Putamen (tissue), 1 donor: ENCODE data around the gene LTO1.

ENCODE experiments used
- DNase-seq: peaks from one replicate; pipeline ENCODE4 v3.0.0-alpha.2; 2016; ENCODE audit warnings: low spot score

The LTO1 gene

DNA sequence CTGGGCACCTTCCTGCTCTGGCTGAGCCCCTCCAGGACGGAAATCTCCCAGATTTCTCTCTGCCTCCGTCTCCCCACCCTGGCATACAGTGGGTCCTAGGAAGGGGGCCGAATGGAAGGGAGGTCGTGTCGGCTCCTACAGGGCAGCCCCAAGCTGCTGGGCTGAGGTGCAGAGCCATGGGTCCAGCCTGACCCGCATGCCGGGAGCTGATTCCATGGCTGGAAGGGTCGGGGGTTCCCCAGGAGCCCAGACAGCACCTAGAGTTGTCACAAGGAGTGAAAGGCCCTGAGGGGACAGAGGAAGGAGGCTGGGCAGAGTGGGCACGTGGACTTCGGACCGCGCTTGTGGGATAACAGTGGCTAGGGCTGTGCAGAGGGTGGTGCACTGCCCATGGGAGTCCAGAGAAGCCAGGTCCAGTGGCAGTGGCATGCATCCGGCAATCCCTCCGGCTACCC, 17.7 kb downstream of the LTO1 start:
- DNase-seq = no peak

DNA sequence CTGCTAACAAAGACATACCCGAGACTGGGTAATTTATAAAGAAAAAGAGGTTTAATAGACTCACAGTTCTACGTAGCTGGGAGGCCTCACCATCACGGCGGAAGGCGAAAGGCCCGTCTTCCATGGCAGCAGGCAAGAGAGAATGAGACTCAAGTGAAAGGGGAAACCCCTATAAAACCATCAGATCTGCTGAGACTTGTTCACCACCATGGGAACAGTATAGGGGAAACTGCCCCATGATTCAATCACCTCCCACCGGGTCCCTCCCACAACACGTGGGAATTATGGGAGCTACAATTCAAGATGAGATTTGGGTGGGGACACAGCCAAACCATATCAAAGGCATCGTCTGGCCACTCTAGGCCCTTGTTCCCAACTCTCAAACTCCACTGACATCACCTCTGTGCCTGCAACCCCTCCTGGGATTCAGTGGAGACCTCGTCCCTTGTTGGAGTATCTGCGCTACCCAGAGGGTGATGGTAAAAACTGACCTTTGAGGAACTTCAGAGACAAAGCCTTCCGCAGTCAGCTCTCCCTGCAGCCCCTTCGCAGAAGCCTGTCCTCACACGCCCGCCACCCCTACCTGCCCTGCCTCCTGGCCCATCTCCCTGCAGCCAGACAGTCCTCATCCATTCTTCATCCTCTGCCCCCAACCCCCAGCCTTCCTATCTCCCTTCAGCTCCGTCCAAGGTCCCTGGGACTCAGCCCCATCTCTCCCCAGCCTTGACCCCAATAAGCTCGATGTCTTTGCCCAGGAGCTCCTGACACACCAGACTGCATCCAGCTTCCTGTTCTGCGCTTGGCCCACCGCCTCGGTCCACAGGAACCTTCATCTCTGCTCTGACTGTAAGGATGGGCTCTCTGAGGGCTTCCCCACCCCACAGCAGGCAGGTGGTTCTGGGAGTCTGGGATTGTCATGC, 18.4 kb downstream of the LTO1 start:
- DNase-seq = no peak

- DNase-seq = no peak
Measured at GRCh38 chr11:69655479-69656428, 19.4 kb downstream of the LTO1 start.

DNA sequence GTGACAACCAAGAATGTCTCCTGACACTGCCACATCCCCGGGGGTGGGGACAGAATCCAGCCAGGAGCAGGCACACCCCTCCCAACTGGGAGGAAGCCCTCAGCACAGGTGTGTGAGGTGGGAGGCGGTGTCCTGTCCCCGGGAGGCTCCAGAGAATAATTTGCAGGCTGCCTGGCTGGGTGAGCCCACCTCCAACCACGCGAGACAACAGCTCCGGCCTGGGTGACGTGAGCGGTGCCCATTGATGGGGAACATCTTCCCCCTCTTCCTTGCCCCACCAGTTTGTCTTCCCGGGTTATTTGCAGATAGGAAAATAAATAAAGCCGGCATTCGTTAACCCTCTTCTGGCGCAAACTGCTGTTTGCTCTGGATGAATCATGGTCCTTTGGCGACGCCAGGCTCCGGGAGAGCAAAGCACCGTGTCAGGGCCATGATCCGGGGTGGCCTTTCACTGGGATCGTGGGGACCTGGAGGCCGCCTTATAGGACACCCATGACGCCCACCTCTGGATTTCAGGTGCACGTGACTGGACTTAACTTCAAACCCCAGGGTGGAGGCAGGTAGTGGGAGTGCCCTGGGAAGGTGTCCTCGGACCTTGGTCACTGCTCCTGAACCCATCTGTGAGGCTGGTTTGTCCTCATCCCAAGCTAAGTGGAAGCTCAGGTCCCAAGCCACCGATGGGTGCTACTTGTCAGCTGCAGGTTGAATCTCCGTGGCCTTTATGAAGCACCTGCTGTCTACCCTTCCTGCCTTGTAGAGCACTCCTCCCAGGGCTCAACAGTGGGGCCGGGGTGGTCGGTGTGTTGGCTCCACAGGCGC, 20.3 kb downstream of the LTO1 start:
- no peak for DNase-seq

DNA sequence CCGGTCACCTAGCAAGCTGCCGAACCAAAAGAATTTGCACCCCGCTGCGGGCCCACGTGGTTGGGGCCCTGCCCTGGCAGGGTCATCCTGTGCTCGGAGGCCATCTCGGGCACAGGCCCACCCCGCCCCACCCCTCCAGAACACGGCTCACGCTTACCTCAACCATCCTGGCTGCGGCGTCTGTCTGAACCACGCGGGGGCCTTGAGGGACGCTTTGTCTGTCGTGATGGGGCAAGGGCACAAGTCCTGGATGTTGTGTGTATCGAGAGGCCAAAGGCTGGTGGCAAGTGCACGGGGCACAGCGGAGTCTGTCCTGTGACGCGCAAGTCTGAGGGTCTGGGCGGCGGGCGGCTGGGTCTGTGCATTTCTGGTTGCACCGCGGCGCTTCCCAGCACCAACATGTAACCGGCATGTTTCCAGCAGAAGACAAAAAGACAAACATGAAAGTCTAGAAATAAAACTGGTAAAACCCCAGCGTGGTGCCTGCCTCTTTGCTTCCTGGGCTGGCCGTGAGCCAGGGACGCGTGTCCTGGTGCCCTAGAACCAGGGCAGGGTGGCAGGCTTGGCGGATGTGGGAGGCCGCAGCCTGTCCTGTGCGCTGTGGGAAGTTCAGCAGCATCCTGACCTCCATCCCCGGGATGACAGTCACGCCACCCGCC, 21.0 kb downstream of the LTO1 start:
- no peak for DNase-seq

- no peak for DNase-seq
Measured at GRCh38 chr11:69653406-69653960, 21.7 kb downstream of the LTO1 start.

GRCh38 chr11:69652999-69653398, 22.2 kb downstream of the LTO1 start:
- no peak for DNase-seq

- DNase-seq = no peak
Measured at GRCh38 chr11:69651834-69652620, 23.1 kb downstream of the LTO1 start.

- no peak for DNase-seq
Measured at GRCh38 chr11:69650832-69651344, 24.3 kb downstream of the LTO1 start.

- no peak for DNase-seq
Measured at GRCh38 chr11:69650081-69650831, 24.9 kb downstream of the LTO1 start.

DNA sequence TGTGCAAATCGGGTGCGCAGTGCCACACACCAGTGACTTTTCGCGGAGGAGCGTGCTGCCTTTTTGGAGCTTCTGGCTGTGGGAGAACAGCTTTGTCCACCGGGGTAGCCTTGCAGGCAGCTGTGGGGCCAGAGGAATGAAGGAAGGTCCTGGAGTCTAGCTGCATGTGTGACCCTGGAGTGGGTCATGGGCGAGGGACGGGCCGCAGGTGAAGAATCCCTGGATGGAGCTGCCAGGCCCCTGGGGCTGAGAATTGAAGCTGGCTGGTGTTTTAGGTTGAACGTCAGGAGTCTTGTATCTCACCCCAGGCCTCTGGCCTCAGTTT, 25.6 kb downstream of the LTO1 start:
- DNase-seq = no peak

DNA sequence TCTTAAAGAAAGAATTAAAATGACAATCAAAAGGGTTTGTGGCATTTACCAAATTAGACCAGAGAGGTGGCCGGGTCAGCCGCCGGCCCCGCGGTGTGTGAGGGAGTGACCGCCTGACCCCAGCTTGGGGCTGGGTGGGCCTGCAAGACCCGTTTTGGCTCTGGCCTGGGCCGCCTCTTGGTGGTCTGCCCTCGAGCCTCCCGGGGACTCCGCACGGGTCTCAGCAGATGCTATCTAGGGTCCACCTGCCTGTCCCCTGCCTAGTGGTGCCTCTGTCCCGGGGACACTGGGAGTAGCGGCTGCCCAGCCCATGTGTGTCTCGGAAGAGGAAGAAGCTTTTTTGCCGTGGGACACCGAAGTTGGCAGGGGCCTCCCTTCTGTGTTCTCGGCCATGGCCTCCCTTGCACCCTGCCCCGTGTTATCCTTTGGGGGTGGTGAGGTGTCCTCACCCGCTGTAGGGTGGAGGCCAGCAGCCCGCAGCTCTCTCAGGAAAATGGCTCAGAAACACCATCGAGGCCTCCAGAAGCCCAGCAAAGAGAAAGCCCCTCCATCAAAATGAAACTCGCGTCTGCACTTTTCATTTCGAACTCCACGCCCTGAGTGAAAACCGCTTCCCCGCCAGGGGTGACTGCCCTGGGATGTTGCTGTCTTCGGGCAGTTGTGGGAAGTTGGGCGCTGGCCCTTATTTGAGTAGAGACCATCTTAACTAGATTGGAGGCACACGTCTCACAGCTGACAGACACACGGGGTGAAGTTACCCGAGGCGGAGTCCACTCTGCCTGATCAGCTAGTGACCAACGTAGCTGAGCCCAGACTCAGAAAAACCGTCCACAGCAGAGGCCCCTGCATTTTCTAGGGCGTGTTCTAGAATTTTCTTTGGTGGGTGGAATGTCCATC, 26.2 kb downstream of the LTO1 start:
- no peak for DNase-seq

DNA sequence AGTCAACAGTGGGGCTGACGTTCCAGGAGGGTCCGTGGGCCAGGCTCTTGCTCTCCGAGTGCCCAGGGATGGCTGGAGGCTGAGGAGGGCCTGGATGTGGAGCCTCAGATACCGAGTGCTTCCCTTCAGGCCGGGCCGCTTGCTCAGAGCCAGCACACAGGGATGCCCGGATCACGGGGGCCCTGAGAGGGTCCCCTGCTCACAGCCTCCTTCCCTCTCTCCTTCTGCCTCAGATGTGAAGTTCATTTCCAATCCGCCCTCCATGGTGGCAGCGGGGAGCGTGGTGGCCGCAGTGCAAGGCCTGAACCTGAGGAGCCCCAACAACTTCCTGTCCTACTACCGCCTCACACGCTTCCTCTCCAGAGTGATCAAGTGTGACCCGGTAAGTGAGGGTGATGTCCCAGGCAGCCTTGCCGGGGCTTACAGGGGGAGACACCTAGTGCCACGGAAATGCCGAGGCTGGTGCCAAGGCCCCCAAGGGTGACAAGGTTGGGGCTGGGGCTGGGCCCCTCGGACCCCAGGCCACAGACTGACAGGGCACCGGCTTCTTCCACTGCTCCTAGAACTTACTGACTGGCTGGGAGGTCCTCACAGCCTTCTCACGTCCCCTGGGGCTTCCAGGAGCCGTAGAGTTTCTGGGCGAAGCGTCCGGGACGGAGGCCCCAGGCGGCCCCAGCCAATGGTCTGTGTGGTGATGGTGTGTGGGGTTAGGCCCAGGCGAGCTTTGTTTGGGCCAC, 27.2 kb downstream of the LTO1 start:
- DNase-seq = no peak

DNA sequence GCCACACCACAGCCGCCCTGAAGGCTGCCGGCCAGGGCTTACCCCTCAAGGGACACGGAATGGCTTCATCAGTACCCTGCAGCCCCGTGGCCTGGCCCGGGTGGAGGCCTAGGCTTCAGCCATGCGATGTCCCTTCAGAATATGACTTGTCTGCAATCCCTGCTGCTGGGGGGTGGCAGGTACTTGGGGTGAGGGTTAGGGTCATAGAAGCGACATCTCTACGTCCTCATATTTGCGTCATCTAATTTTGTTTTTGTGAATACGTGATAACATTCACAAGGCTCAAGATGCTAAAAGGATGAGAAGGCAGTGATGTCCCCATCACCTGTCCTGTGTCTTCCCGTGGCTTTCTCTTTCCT, 27.8 kb downstream of the LTO1 start:
- no peak for DNase-seq

GRCh38 chr11:69646493-69647389, 28.4 kb downstream of the LTO1 start:
- no peak for DNase-seq

DNA sequence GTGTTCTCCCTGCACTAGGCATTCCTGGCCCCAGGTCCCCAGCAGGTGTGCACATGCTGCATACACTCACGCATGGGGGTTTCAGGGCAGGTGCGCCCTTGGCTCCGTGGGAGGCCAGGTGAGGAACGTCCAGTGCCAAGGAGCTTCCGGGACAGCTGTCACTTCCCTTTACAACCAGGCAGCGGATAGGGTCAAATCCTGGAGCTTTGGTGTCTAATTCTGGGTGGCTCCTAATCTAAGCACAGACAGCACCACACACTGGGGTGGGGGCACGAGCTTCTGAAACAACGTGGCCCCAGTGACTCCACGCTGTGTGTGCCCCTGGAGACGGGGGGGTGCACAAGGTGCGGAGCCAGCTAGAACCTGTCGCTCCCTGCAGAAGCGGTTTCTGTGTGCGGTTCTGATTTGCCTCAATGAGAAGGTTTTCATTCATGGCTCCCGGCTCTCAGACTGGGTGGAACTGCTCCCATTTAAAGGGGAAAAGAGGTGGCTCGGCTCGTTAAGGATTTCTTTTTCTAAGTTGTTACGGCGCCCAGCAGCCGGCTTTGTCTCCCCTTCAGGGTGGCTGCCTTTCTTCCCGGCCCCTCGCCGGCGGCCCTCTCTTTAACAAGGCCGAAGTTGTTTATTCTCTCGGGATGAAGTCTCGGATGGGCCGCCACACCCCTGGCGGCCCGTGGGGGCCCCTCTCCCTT, 29.2 kb downstream of the LTO1 start:
- no peak for DNase-seq
